ENCODE data around the gene CAMTA1. TPM values are rescaled to one million over a fixed set of nuclear protein-coding genes. Genes with fewer than 3 reads are reported as not detected.

CAMTA1 gene
- total and polyA plus RNA-seq, 2 experiments from 2014 or later, result 213 to 341 TPM

GRCh38 chr1:6948416-6948815 is 163.2 kb downstream of the CAMTA1 start:
- no peaks in the 10 kb centered on the region for H3K27me3 ChIP-seq
- DNase-seq (ENCODE audit: low read depth in 1 of 2, low spot score in 1 of 2), result no peak
- no peak overlapping the region for H3K4me3 ChIP-seq
- peaks cover 24% of the 10 kb centered on the region for H3K4me1 ChIP-seq (ENCODE audit: low read depth)
- no peaks in the 10 kb centered on the region for H3K36me3 ChIP-seq
- peak overlapping the region; percentile 37 for H3K27ac ChIP-seq
- TF ChIP-seq CTCF (IDR thresholded peaks at IDR 0.05; ENCODE audit: low read depth, low read length), result no peak
- no peaks in the 10 kb centered on the region for H3K9me3 ChIP-seq (ENCODE audit: low read depth)

GRCh38 chr1:6948861-6949260 is 163.6 kb downstream of the CAMTA1 start:
- Histone ChIP-seq H3K4me1 (ENCODE audit: low read depth) (peaks cover 24% of the 10 kb centered on the region), H3K27ac (peak overlapping the region; percentile 37), H3K9me3 (ENCODE audit: low read depth) (no peaks in the 10 kb centered on the region), H3K4me3 (no peak overlapping the region), H3K27me3 (no peaks in the 10 kb centered on the region), H3K36me3 (no peaks in the 10 kb centered on the region)
- DNase-seq (ENCODE audit: low read depth in 1 of 2, low spot score in 1 of 2), result no peak
- no peak for TF ChIP-seq CTCF (IDR thresholded peaks at IDR 0.05; ENCODE audit: low read depth, low read length)

- Histone ChIP-seq H3K4me3 (no peak overlapping the region), H3K36me3 (no peaks in the 10 kb centered on the region), H3K4me1 (ENCODE audit: low read depth) (peaks cover 24% of the 10 kb centered on the region), H3K27ac (peak overlapping the region; percentile 31), H3K9me3 (ENCODE audit: low read depth) (no peaks in the 10 kb centered on the region), H3K27me3 (no peaks in the 10 kb centered on the region)
- no peak for TF ChIP-seq CTCF (IDR thresholded peaks at IDR 0.05; ENCODE audit: low read depth, low read length)
- peak in 1 of 2 donors; percentile 34 for DNase-seq (ENCODE audit: low read depth in 1 of 2, low spot score in 1 of 2)
Measured at GRCh38 chr1:6950001-6950765, 164.9 kb downstream of the CAMTA1 start.

GRCh38 chr1:6951536-6951935 is 166.3 kb downstream of the CAMTA1 start:
- Histone ChIP-seq H3K4me1 (ENCODE audit: low read depth) (peaks cover 24% of the 10 kb centered on the region), H3K4me3 (no peak overlapping the region), H3K36me3 (no peaks in the 10 kb centered on the region), H3K9me3 (ENCODE audit: low read depth) (no peaks in the 10 kb centered on the region), H3K27me3 (no peaks in the 10 kb centered on the region), H3K27ac (no peak overlapping the region)
- TF ChIP-seq CTCF (IDR thresholded peaks at IDR 0.05; ENCODE audit: low read depth, low read length), result no peak
- no peak for DNase-seq (ENCODE audit: low read depth in 1 of 2, low spot score in 1 of 2)

- no peak for DNase-seq (ENCODE audit: low read depth in 1 of 2, low spot score in 1 of 2)
- Histone ChIP-seq H3K27me3 (no peaks in the 10 kb centered on the region), H3K9me3 (ENCODE audit: low read depth) (no peaks in the 10 kb centered on the region), H3K4me3 (no peak overlapping the region), H3K36me3 (no peaks in the 10 kb centered on the region), H3K27ac (no peak overlapping the region), H3K4me1 (ENCODE audit: low read depth) (peaks cover 22% of the 10 kb centered on the region)
- no peak for TF ChIP-seq CTCF (IDR thresholded peaks at IDR 0.05; ENCODE audit: low read depth, low read length)
Measured at GRCh38 chr1:6953216-6953615, 168.0 kb downstream of the CAMTA1 start.

Data from cardiac muscle cell (in vitro differentiated cells and primary cell).